GM23248 (cell line): ENCODE data around the gene THEMIS2.

Experiments used
- EZH2 ChIP-seq: fragments of 200-600 bp; sonication (generic); IDR thresholded peaks from 2 replicates; pipeline ENCODE4 v1.6.1; 2018; ENCODE audit warnings: antibody characterized with exemption, mild to moderate bottlenecking; ENCODE audit not compliant: insufficient read depth, poor library complexity, severe bottlenecking
- EZH2phosphoT487 ChIP-seq: fragments of 200-600 bp; sonication (generic); IDR thresholded peaks from 2 replicates; pipeline ENCODE4 v1.6.1; 2018; ENCODE audit warnings: antibody characterized with exemption, moderate library complexity, mild to moderate bottlenecking, low read depth; ENCODE audit not compliant: insufficient read depth

DNA sequence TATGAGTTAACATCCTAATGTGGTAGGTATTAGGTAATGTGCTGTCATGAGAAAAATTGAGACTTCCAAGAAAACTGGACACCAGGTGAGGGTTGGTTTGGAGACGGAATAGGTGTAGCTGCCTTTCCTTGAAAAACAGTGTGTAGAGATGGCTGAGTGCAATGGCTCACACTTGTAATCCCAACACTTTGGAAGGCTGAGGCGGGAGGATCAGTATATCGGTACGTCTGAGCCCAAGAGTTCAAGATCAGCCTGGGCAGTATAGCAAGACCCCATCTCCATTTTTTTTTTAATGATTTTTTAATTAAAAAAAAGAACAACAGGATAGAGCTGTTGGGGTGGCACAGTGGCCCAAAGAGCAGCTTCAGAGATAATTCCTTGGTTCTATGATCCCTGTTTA is 48.6 kb upstream of the THEMIS2 start:
- TF ChIP-seq EZH2 (no peak), EZH2phosphoT487 (no peak)
